DOHH2 (cell line): ENCODE measurements around the gene MCU.

Experiments
- CTCF ChIP-seq: fragments of 200-600 bp; sonication (generic); IDR thresholded peaks from one replicate; pipeline ENCODE4 v1.5.1; 2014; ENCODE audit warnings: antibody characterized with exemption, mild to moderate bottlenecking, low read depth, low read length; ENCODE audit not compliant: poor library complexity, severe bottlenecking
- EZH2phosphoT487 ChIP-seq: fragments of 200-600 bp; sonication (generic); IDR thresholded peaks from 2 replicates; pipeline ENCODE4 v1.6.1; 2017; ENCODE audit warnings: borderline replicate concordance, mild to moderate bottlenecking, antibody characterized with exemption, low read length, moderate library complexity, mixed read lengths

DNA sequence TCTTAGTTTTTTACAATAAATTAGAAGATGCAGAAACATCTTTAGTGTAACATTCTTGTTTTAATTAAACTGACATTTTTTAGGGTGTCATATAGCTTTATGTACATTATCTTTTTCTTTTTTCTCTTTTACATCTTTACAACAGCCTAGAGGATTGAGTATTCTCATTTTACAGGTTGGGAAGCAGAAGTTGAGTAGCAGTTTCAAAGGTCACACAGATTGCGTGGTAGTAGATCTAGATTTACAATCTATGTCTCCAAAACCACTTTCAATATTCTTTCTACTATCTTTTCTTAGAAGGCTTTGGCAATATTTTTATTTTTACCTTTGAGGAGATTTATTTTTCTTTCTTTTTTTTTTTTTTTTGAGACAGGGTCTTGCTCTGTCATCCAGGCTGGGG is 18.7 kb upstream of the MCU start:
- no peak for TF ChIP-seq CTCF
- TF ChIP-seq EZH2phosphoT487, result no peak
